HG03039 (cell line): ENCODE measurements around the gene LGMN.
"Not testable (repeated sequence)": the region's sequence is repeated elsewhere in the genome, so short reads cannot be mapped to it uniquely, and the experiment has no call there.

Experiments
- ATAC-seq: cut with Tn5 transposase; IDR thresholded peaks from one replicate; pipeline ENCODE4 v1.9.1; 2021; ENCODE audit warnings: mild to moderate bottlenecking, moderate library complexity; ENCODE audit not compliant: unreplicated experiment

LGMN gene

DNA sequence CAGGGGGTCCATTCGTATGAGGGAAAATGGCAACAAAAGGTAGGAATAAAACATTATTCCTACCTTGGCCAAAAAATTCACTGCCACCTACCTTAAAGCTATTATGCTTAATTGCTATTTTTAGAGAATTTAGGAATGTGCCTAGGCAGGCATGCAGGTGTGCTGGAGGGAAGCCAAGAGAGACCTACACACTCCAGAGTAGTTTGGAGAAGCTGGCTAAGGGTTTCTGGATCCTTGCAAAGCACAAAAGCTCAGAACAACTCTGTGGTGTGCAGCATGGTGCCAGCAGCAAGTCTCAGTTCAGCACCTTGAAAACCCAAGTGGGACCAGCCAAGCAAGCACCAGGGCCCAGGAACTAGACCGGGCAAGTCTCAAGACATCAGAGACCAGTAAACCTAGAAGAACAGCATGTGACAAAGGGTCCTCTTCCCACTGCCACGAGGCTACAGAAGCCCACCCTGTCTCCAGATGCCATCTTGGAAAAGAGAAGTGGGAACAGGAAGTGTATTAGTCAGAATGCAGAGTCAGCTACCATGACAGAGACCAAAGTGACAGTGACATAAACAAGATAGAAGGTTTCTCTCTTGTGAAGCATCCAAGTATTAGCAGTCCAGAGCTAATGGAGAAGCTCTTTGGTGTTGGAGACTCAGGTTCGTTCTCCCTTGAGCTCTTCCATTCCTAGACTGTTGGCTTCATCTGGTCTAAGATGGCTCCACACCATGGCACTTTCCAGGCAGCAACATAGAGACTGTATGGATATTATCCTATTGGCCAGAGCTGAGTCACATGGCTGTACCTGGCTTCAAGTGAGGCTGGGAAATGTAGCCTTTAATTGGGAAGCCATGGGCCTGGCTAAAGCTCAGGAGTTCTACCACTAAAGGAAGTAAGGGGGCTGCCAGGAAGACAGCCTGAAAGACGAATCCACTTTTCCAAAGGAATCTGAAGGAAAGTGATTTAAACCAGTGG, 15.5 kb upstream of the LGMN start:
- not testable (repeated sequence) for ATAC-seq

DNA sequence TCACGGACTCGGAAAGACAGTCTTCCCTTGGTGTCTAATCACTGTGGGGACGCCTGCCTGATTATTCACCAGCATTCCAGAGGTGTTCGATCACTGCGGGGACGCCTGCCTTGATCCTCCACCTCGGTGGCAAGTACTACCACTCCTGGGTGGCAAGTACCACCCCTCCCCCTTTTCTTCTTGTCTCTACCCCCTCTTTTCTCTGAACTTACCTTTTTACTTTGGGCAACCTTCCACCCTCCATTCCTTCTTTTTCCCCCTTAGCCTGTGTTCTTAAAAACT, 12.0 kb upstream of the LGMN start:
- ATAC-seq: no peak

GRCh38 chr14:92759679-92760523, 11.5 kb upstream of the LGMN start:
- no peak for ATAC-seq

GRCh38 chr14:92759300-92759678, 10.9 kb upstream of the LGMN start:
- ATAC-seq: no peak

DNA sequence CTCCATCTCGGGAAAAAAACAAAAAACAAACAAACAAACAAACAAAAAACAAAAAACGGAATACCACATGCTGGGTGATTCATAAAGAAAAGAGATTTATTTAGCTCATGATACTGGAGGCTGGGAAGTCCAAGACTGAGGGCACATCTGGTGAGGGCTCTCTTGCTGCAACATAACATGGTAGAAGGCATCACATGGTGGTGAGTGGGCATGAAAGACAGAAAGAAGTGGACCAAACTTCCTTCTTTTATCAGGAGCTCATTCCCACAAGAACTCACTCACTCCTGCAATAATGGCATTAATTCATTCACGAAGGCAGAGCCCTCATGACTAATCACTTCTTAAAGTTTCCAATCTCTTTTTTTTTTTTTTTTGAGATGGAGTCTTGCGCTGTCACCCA, 8.0 kb upstream of the LGMN start:
- no peak for ATAC-seq

GRCh38 chr14:92755495-92755894, 7.1 kb upstream of the LGMN start:
- no peak for ATAC-seq

GRCh38 chr14:92754966-92755365, 6.5 kb upstream of the LGMN start:
- no peak for ATAC-seq

- no peak for ATAC-seq
These were observed 4.8 kb upstream of the LGMN start for GRCh38 chr14:92753250-92753649.

- no peak for ATAC-seq
These were observed 3.4 kb upstream of the LGMN start for GRCh38 chr14:92751819-92752218.

- no peak for ATAC-seq
These were observed 2.6 kb upstream of the LGMN start for GRCh38 chr14:92750994-92751400.

GRCh38 chr14:92750222-92750728, 1.8 kb upstream of the LGMN start:
- ATAC-seq: not testable (repeated sequence)

DNA sequence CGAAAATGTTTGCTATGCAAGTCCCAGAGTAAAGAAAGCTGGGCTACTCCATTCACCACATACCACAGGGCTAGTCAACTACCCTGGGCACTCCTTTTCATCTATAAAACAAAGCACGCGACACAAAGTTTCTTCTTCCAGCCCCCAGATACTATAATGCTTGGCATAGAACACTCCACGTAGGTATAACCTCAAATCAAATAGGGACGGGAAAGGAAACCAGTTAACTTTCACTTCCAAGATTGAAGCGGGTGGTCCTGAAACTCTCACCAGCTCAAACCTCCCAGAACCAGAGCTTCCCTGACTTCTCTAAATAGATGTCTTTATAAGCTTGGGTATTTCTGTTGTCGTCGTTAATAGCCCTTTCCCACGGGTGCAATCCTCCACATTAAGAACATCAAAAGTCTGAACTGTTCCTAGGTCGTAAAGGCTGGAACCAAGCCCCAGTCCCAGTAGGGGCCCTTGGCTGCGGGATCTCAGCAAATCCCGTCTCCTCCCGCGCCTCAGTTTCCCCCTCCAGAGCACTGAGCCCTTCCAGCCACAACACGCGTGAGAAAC, 647 bp downstream of the LGMN start:
- no peak for ATAC-seq

DNA sequence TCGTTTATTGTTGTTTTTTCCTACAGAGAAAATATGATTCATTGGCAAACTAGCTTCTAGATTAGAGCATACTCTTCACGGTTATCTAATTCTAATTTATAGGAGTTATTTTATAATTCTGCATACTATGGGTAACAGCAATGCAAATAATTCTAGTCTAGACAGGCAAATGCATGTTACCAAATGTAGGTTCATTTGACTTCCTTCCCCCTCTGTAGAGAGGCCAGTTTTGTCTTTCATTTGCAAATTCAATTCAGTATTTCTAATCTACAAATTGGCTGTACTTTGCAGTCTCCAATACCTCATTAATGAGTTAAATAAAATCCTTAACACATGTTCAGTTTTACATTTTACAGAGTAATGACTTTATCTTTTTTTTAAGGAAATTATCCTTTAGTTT, 4.2 kb downstream of the LGMN start:
- no peak for ATAC-seq

GRCh38 chr14:92740440-92740839, 8.0 kb downstream of the LGMN start:
- no peak for ATAC-seq

GRCh38 chr14:92737619-92738188, 10.7 kb downstream of the LGMN start:
- no peak for ATAC-seq

- no peak for ATAC-seq
These were observed 11.2 kb downstream of the LGMN start for GRCh38 chr14:92737206-92737605.

DNA sequence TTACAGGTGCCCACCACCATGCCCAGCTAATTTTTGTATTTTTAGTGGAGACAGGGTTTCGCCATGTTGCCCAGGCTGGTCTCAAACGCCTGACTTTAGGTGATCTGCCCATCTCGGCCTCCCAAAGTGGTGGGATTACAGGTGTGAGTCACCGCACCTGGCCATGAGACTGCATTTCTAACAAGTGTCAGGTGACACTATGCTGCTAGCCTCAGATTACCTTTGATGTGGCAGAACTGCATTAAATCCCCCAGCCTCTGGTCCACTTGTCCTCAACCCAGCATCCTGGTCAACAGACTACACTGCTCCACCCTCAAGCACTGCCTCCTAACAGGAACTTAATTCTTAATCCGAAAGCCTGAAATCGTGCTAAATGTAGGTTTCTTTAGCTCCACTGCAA, 13.1 kb downstream of the LGMN start:
- no peak for ATAC-seq

GRCh38 chr14:92734618-92735017, 13.8 kb downstream of the LGMN start:
- ATAC-seq: no peak

- ATAC-seq: no peak
These were observed 15.4 kb downstream of the LGMN start for GRCh38 chr14:92733007-92733406.

- ATAC-seq: no peak
These were observed 16.8 kb downstream of the LGMN start for GRCh38 chr14:92731622-92732115.
